Keratinocyte (primary cell): ENCODE measurements around the gene DELE1. TPM values are rescaled to one million over a fixed set of nuclear protein-coding genes. Genes with fewer than 3 reads are reported as not detected.

Experiments used
- DNase-seq: peaks from one replicate; pipeline ENCODE4 v3.0.0-alpha.2; 2011; ENCODE audit warnings: low read depth, missing footprints, low spot score
- FAIRE-seq: peaks from 2 replicates; lab custom pipeline; 2011; peaks lifted over from hg19 to GRCh38; lab: Jason Lieb, UNC
- H2AFZ ChIP-seq: 2 replicates; pipeline ENCODE4 v1.6.0; 2012; ENCODE audit warnings: low read length, control low read depth, inconsistent platforms; ENCODE audit not compliant: control insufficient read depth
- H3K27ac ChIP-seq: 2 replicates; pipeline ENCODE4 v1.5.1; 2011; ENCODE audit warnings: low read length; ENCODE audit not compliant: control insufficient read depth, insufficient read depth
- H3K27me3 ChIP-seq: 3 replicates; pipeline ENCODE4 v1.6.0; 2011; ENCODE audit warnings: low read length; ENCODE audit not compliant: control insufficient read depth, insufficient read depth; ENCODE audit errors: extremely low read depth
- H3K36me3 ChIP-seq, 2 experiments: 2 replicates in 1 of 2; 3 replicates in 1 of 2; pipeline ENCODE4 v1.5.1; 2011; ENCODE audit warnings: low read length in 2 of 2, mild to moderate bottlenecking in 1 of 2; ENCODE audit not compliant: control insufficient read depth in 2 of 2, insufficient read depth in 2 of 2; ENCODE audit errors: extremely low read depth in 1 of 2
- H3K4me1 ChIP-seq: 3 replicates; pipeline ENCODE4 v1.5.1; 2011; ENCODE audit warnings: low read length; ENCODE audit not compliant: control insufficient read depth, insufficient read depth; ENCODE audit errors: extremely low read depth
- H3K4me2 ChIP-seq: 3 replicates; pipeline ENCODE4 v1.6.0; 2011; ENCODE audit warnings: low read depth, low read length; ENCODE audit not compliant: control insufficient read depth, insufficient read depth; ENCODE audit errors: extremely low read depth
- H3K4me3 ChIP-seq, 3 experiments: fragments of 200-600 bp in 1 of 3; sonication (generic) in 1 of 3; 2 replicates in 2 of 3; 3 replicates in 1 of 3; pipeline ENCODE4 v1.5.1; 2011 to 2016; ENCODE audit warnings: low read length in 3 of 3, mild to moderate bottlenecking in 3 of 3, control low read depth in 2 of 3, inconsistent platforms in 1 of 3, low read depth in 1 of 3, mixed read lengths in 1 of 3, mixed run types in 1 of 3, moderate library complexity in 1 of 3; ENCODE audit not compliant: control insufficient read depth in 2 of 3, insufficient read depth in 2 of 3; ENCODE audit errors: extremely low read depth in 1 of 3
- H3K79me2 ChIP-seq: 2 replicates; pipeline ENCODE4 v1.6.0; 2012; ENCODE audit warnings: low read length; ENCODE audit not compliant: control insufficient read depth, insufficient read depth
- H3K9ac ChIP-seq: 3 replicates; pipeline ENCODE4 v1.6.0; 2011; ENCODE audit warnings: low read length; ENCODE audit not compliant: control insufficient read depth, insufficient read depth; ENCODE audit errors: extremely low read depth
- H3K9me1 ChIP-seq: 3 replicates; pipeline ENCODE4 v1.6.0; 2011; ENCODE audit warnings: low read length; ENCODE audit not compliant: control insufficient read depth, insufficient read depth; ENCODE audit errors: extremely low read depth
- H3K9me3 ChIP-seq: 2 replicates; pipeline ENCODE4 v1.5.1; 2012; ENCODE audit warnings: low read depth, low read length; ENCODE audit not compliant: control insufficient read depth
- H4K20me1 ChIP-seq: 3 replicates; pipeline ENCODE4 v1.6.0; 2011; ENCODE audit warnings: low read length; ENCODE audit not compliant: control insufficient read depth, insufficient read depth; ENCODE audit errors: extremely low read depth
- EZH2 ChIP-seq: IDR thresholded peaks from one replicate; pipeline ENCODE4 v1.6.1; 2012; ENCODE audit warnings: inconsistent platforms, mild to moderate bottlenecking, low read length, moderate library complexity
- dilution Hi-C: fragments of 300-500 bp; cut with MboI; formaldehyde crosslinking; loops from one replicate; pipeline ENCODE4 v1.7.0; 2020; ENCODE audit warnings: low sequenced_read_pairs; ENCODE audit not compliant: extremely low pct_ligation_motif_present
- polyA plus RNA-seq, 5 experiments: library from polyadenylated mRNA; depleted of rRNA in 3 of 5; stranded (reverse) in 3 of 5; stranded (forward) in 1 of 5; unstranded in 1 of 5; fragments of >200 nt; gene quantifications; 1 replicate in 1 of 5; 2 replicates in 3 of 5; 3 replicates in 1 of 5; pipeline versions ENCODE4 v1.2.1 to v1.2.3, GENCODE V29; 2011 to 2012; ENCODE audit warnings: missing spikeins in 2 of 5, low read depth in 1 of 5, low replicate concordance in 1 of 5
- TF ChIP-seq, protein P1 (sequence below), 3 experiments: IDR thresholded peaks in 1 of 3; conservative IDR thresholded peaks in 1 of 3; optimal IDR thresholded peaks in 1 of 3; 2 replicates in 2 of 3; 3 replicates in 1 of 3; pipeline versions ENCODE3 to v1.5.1; 2011; ENCODE audit warnings: low read length in 3 of 3, mild to moderate bottlenecking in 3 of 3, moderate library complexity in 2 of 3, control low read depth in 1 of 3, inconsistent platforms in 1 of 3; ENCODE audit not compliant: insufficient read depth in 2 of 3; ENCODE audit errors: extremely low read depth in 1 of 3

DELE1 gene
- polyA plus RNA-seq, 1 donor (not counting 4 experiments of a cell fraction or from before 2014, with no cell fraction given): 37.5 TPM

- Histone ChIP-seq H4K20me1 (no peaks in the 10 kb centered on the region), H3K36me3 (peaks cover 33 to 35% of the 10 kb centered on the region in 2 experiments), H3K27me3 (no peaks in the 10 kb centered on the region), H3K4me3 (no peak overlapping the region), H3K27ac (no peak overlapping the region), H3K9me1 (peaks cover 2% of the 10 kb centered on the region), H3K9me3 (no peaks in the 10 kb centered on the region), H3K4me1 (no peaks in the 10 kb centered on the region), H3K79me2 (peaks cover 4% of the 10 kb centered on the region), H3K9ac (no peak overlapping the region), H3K4me2 (no peak overlapping the region), H2AFZ (no peak overlapping the region)
- FAIRE-seq (no peak), DNase-seq (no peak)
- dilution Hi-C loops: no loop called here
- TF ChIP-seq, protein P1, sequence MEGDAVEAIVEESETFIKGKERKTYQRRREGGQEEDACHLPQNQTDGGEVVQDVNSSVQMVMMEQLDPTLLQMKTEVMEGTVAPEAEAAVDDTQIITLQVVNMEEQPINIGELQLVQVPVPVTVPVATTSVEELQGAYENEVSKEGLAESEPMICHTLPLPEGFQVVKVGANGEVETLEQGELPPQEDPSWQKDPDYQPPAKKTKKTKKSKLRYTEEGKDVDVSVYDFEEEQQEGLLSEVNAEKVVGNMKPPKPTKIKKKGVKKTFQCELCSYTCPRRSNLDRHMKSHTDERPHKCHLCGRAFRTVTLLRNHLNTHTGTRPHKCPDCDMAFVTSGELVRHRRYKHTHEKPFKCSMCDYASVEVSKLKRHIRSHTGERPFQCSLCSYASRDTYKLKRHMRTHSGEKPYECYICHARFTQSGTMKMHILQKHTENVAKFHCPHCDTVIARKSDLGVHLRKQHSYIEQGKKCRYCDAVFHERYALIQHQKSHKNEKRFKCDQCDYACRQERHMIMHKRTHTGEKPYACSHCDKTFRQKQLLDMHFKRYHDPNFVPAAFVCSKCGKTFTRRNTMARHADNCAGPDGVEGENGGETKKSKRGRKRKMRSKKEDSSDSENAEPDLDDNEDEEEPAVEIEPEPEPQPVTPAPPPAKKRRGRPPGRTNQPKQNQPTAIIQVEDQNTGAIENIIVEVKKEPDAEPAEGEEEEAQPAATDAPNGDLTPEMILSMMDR (optimal IDR thresholded peaks at IDR 0.05 in 1 of 3, IDR thresholded peaks at IDR 0.05 in 1 of 3, conservative IDR thresholded peaks at IDR 0.05 in 1 of 3; ENCODE audit: extremely low read depth in 1 of 3, insufficient read depth in 2 of 3, low read length in 3 of 3): no peak
- no peak for TF ChIP-seq EZH2
Observed at GRCh38 chr5:141982626-141983025, 59.0 kb downstream of the DELE1 start.

DNA sequence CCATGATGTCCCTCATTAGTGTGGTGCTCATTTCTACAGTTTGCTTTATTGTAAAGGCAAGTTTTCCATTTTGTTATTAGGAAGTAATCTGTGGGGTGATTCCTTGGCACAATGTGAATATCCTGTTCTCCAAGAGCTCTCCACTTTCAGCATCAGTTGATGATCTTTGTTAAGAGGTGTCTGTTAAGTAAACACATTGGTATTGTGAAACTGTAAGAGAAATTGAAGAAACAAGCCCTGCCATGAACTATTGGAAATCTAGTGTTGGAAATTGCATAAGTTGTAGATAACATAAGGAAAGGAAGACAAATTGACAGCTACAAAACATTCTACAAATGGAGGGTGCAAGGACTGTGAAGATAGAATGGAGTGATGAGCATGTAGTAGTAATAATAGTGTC lies 62.4 kb downstream of the DELE1 start:
- no peak overlapping the region for H2AFZ ChIP-seq
- H3K9me3 ChIP-seq: no peaks in the 10 kb centered on the region
- no peaks in the 10 kb centered on the region for H3K9me1 ChIP-seq
- FAIRE-seq (no peak), DNase-seq (no peak)
- dilution Hi-C loops: no loop called here
- H3K36me3 ChIP-seq: peaks cover 8 to 18% of the 10 kb centered on the region in 2 experiments
- TF ChIP-seq, protein P1 (optimal IDR thresholded peaks at IDR 0.05 in 1 of 3, IDR thresholded peaks at IDR 0.05 in 1 of 3, conservative IDR thresholded peaks at IDR 0.05 in 1 of 3; ENCODE audit: extremely low read depth in 1 of 3, insufficient read depth in 2 of 3, low read length in 3 of 3): no peak
- TF ChIP-seq EZH2: no peak
- H3K27ac ChIP-seq: no peak overlapping the region
- H3K79me2 ChIP-seq: no peaks in the 10 kb centered on the region
- H4K20me1 ChIP-seq: no peaks in the 10 kb centered on the region
- no peaks in the 10 kb centered on the region for H3K27me3 ChIP-seq
- no peak overlapping the region for H3K9ac ChIP-seq
- H3K4me3 ChIP-seq: no peak overlapping the region
- no peaks in the 10 kb centered on the region for H3K4me1 ChIP-seq
- H3K4me2 ChIP-seq: no peak overlapping the region
